ENCODE measurements around the gene ARAP3.

DNA sequence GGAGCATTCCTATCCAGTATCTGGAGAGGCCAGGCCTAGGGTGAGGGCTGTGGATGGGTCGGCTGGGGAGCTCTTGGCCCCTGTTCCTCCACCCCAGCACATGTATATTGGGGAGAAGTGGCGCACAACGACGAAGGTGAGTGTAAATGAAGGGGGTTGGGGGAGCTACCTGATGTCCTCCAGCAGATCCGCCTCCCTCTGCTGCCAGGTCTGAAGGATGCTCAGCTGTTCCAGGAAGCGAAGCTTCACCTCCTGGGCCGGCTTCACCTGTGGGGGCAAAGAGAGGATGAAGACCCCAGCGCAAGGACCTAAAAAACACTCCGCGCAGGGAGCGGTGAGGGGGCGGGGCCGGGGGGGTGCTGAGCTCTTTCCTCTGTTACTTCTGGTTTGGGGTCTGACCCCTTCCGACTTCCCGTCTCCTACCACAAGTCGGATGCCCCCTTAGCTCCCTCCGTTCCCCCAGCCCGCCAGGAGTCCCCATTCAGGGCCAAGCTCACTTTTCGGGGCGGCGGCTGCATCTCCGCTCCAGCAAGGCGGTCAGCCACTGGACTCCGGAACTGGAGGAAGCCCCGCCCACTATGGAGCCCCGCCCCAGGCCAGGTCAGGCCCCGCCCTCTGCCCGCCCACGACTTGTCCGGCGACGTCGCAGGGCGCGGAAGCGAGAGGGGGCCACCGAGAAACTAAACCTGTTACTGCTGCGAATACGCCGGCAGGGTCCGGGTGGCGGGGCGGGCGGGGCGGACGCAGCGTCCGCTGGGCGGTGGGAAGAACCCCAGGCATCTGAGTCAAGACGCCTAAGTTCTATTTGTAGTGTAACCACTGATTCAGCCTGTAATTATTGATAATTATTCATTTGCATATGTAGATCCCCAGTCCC, 30.9 kb downstream of the ARAP3 start, which contains the start of gene FCHSD1:
- TF ChIP-seq, protein P1, sequence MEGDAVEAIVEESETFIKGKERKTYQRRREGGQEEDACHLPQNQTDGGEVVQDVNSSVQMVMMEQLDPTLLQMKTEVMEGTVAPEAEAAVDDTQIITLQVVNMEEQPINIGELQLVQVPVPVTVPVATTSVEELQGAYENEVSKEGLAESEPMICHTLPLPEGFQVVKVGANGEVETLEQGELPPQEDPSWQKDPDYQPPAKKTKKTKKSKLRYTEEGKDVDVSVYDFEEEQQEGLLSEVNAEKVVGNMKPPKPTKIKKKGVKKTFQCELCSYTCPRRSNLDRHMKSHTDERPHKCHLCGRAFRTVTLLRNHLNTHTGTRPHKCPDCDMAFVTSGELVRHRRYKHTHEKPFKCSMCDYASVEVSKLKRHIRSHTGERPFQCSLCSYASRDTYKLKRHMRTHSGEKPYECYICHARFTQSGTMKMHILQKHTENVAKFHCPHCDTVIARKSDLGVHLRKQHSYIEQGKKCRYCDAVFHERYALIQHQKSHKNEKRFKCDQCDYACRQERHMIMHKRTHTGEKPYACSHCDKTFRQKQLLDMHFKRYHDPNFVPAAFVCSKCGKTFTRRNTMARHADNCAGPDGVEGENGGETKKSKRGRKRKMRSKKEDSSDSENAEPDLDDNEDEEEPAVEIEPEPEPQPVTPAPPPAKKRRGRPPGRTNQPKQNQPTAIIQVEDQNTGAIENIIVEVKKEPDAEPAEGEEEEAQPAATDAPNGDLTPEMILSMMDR (IDR thresholded peaks at IDR 0.05): no peak
- TF ChIP-seq POLR2A (IDR thresholded peaks at IDR 0.05): no peak

All from testis (tissue), 2 donors.